ENCODE measurements around the gene LRCH1. TPM values are rescaled to one million over a fixed set of nuclear protein-coding genes. Genes with fewer than 3 reads are reported as not detected.

Gene LRCH1
- total and polyA plus RNA-seq, 2 of the 13 experiments (the other 11 are each of a cell fraction or from before 2014, with no cell fraction given), result 4.1 to 12.6 TPM

GRCh38 chr13:46637213-46637612, 84.2 kb downstream of the LRCH1 start:
- H3K4me2 ChIP-seq (ENCODE audit: low read depth, low read length), result no peak overlapping the region
- H3K9ac ChIP-seq (ENCODE audit: insufficient read depth, low read depth, low read length), result no peak overlapping the region
- no peak overlapping the region for H3K27ac ChIP-seq (ENCODE audit: extremely low read length, insufficient read depth, low read length)
- ChIA-PET POLR2A (no interaction called here), CTCF (ENCODE audit: low intra/inter-chr PET ratio, low total read pairs) (no interaction called here)
- no TSS peak for BruUV-seq (replicated peaks)
- no peaks in the 10 kb centered on the region for H4K20me1 ChIP-seq (ENCODE audit: insufficient read depth, low read length)
- DNase-seq (ENCODE audit: low spot score), result no peak
- no peaks in the 10 kb centered on the region; a peak in 1 of 5 replicates for H3K36me3 ChIP-seq (replicated peaks in 1 of 2; ENCODE audit: control insufficient read depth in 1 of 2, insufficient read depth in 2 of 2, low read length in 2 of 2)
- no peaks in the 10 kb centered on the region for H3K27me3 ChIP-seq (ENCODE audit: control insufficient read depth in 1 of 2, insufficient read depth in 2 of 2, low read length in 2 of 2)
- H3K4me1 ChIP-seq (ENCODE audit: insufficient read depth, low read length), result peaks cover 30% of the 10 kb centered on the region
- 98% methylated on average over 4 of the region's 4 CpGs for WGBS (ENCODE audit: low lambda C conversion rate)
- TF ChIP-seq ZNF160 (CRISPR knock-in tag; IDR thresholded peaks at IDR 0.05) (no peak), ZNF710 (CRISPR knock-in tag; IDR thresholded peaks at IDR 0.05; ENCODE audit: borderline replicate concordance) (no peak), TBX3 (IDR thresholded peaks at IDR 0.05; ENCODE audit: borderline replicate concordance) (no peak), ZNF224 (CRISPR knock-in tag; IDR thresholded peaks at IDR 0.05) (no peak), TCF7 (IDR thresholded peaks at IDR 0.05; ENCODE audit: low read depth) (no peak), NCOR1 (IDR thresholded peaks at IDR 0.05; ENCODE audit: borderline replicate concordance, low read length) (no peak), SCMH1 (CRISPR knock-in tag; IDR thresholded peaks at IDR 0.05; ENCODE audit: borderline replicate concordance) (no peak)
- no peaks in the 10 kb centered on the region for H3K9me3 ChIP-seq (ENCODE audit: low read length)
- ATAC-seq, result peak; percentile 41; the same call in 2 of the 3 replicates
- in situ Hi-C loops (cut with HindIII; ENCODE audit: extremely low pct_ligation_motif_present, low pct_unique_long_range_greater_than_20kb) (no loop called here), intact Hi-C loops (cut with micrococcal nuclease; ENCODE audit: unreplicated experiment) (no loop called here)
- FAIRE-seq, result no peak
- no peak overlapping the region for H2AFZ ChIP-seq (ENCODE audit: low read length)
- H3K4me3 ChIP-seq (replicated peaks in 1 of 3; ENCODE audit: insufficient read depth in 1 of 3, low read depth in 2 of 3, low read length in 3 of 3), result no peak overlapping the region
- peaks cover 50% of the 10 kb centered on the region for H3K79me2 ChIP-seq (ENCODE audit: insufficient read depth, low read length)

- in situ Hi-C loops (cut with HindIII; ENCODE audit: extremely low pct_ligation_motif_present, low pct_unique_long_range_greater_than_20kb) (no loop called here), intact Hi-C loops (cut with micrococcal nuclease; ENCODE audit: unreplicated experiment) (no loop called here)
- H4K20me1 ChIP-seq (ENCODE audit: insufficient read depth, low read length), result no peaks in the 10 kb centered on the region
- H3K9ac ChIP-seq (ENCODE audit: insufficient read depth, low read depth, low read length), result no peak overlapping the region
- H3K27me3 ChIP-seq (ENCODE audit: control insufficient read depth in 1 of 2, insufficient read depth in 2 of 2, low read length in 2 of 2), result no peaks in the 10 kb centered on the region
- no peak overlapping the region for H3K4me2 ChIP-seq (ENCODE audit: low read depth, low read length)
- no peaks in the 10 kb centered on the region for H3K9me3 ChIP-seq (ENCODE audit: low read length)
- DNase-seq (ENCODE audit: low spot score) (no peak), FAIRE-seq (no peak), ATAC-seq (no peak)
- peaks cover 44% of the 10 kb centered on the region for H3K79me2 ChIP-seq (ENCODE audit: insufficient read depth, low read length)
- WGBS (ENCODE audit: low lambda C conversion rate), result 92% methylated on average over 2 of the region's 2 CpGs
- no peak overlapping the region for H3K4me3 ChIP-seq (replicated peaks in 1 of 3; ENCODE audit: insufficient read depth in 1 of 3, low read depth in 2 of 3, low read length in 3 of 3)
- no peak overlapping the region for H3K27ac ChIP-seq (ENCODE audit: extremely low read length, insufficient read depth, low read length)
- H3K36me3 ChIP-seq (replicated peaks in 1 of 2; ENCODE audit: control insufficient read depth in 1 of 2, insufficient read depth in 2 of 2, low read length in 2 of 2), result no peaks in the 10 kb centered on the region; a peak in 1 of 5 replicates
- CTCF ChIA-PET (ENCODE audit: low intra/inter-chr PET ratio, low total read pairs), result no interaction called here
- TF ChIP-seq PBX2 (CRISPR knock-in tag; IDR thresholded peaks at IDR 0.05) (no peak), ZFX (CRISPR knock-in tag; IDR thresholded peaks at IDR 0.05; ENCODE audit: low read depth) (no peak), PITX1 (CRISPR knock-in tag; IDR thresholded peaks at IDR 0.05) (no peak), ATF2 (CRISPR knock-in tag; IDR thresholded peaks at IDR 0.05) (no peak)
- H2AFZ ChIP-seq (ENCODE audit: low read length), result no peak overlapping the region
- no TSS peak for BruUV-seq (replicated peaks)
- POLR2A ChIA-PET, result no interaction called here
- H3K4me1 ChIP-seq (ENCODE audit: insufficient read depth, low read length), result peaks cover 41% of the 10 kb centered on the region
Observed at GRCh38 chr13:46638262-46638661, 85.3 kb downstream of the LRCH1 start.

Data from HepG2 (cell line).